T-helper 2 cell treated with Interferon-gamma antibody and Interleukin-4, amounts not matched to agents 5 μg/mL and 100 μg/mL, for 36 hours (primary cell): ENCODE measurements around the gene FGD5.
A peak's percentile ranks its signal among the peaks of the same experiment; 100 is the strongest.

ENCODE experiments used
- DNase-seq: peaks from one replicate; pipeline ENCODE4 v3.0.0; 2021; ENCODE audit warnings: low spot score
- H3K27ac Mint-ChIP-seq: one replicate; pipeline ENCODE4 v1.8.0; 2021; ENCODE audit warnings: mild to moderate bottlenecking, mixed read lengths
- H3K27me3 Mint-ChIP-seq: one replicate; pipeline ENCODE4 v1.8.0; 2021; ENCODE audit warnings: low read depth, mixed read lengths
- H3K36me3 Mint-ChIP-seq: one replicate; pipeline ENCODE4 v1.8.0; 2021; ENCODE audit warnings: low read depth, mixed read lengths
- H3K4me1 Mint-ChIP-seq: one replicate; pipeline ENCODE4 v1.8.0; 2021; ENCODE audit warnings: low read depth, mixed read lengths
- H3K4me3 Mint-ChIP-seq: one replicate; pipeline ENCODE4 v1.8.0; 2022; ENCODE audit warnings: mild to moderate bottlenecking, moderate library complexity, mixed read lengths
- H3K9me3 Mint-ChIP-seq: one replicate; pipeline ENCODE4 v1.8.0; 2021; ENCODE audit warnings: mixed read lengths

The FGD5 gene

GRCh38 chr3:14885307-14885706 is 66.5 kb downstream of the FGD5 start:
- H3K27me3 Mint-ChIP-seq = peaks cover 20% of the 10 kb centered on the region
- DNase-seq = peak; percentile 8
- H3K9me3 Mint-ChIP-seq = no peaks in the 10 kb centered on the region
- H3K36me3 Mint-ChIP-seq = no peaks in the 10 kb centered on the region
- H3K4me1 Mint-ChIP-seq = peaks cover 51% of the 10 kb centered on the region
- peak overlapping the region; percentile 46 for H3K4me3 Mint-ChIP-seq
- peak overlapping the region; percentile 47 for H3K27ac Mint-ChIP-seq

DNA sequence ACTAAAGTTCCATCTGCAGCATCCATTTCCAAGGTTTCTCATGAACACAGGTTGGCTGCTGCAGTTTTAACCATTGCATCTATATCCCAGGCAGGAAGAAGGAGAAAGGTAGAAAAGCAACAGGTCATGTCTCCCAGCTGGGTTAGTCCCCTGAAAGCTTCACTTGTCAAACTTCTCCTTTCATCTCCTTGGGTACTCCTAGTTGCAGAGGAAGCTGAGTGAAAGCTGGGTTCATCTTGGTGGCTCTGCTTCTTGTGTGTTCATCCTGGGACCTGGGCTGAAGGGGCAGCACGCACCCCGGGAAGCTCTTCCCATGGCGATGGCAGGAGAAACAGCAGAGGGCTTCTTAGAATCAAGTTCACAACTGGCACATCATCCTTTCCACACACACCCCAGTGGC is 67.3 kb downstream of the FGD5 start:
- no peak overlapping the region for H3K27ac Mint-ChIP-seq
- H3K9me3 Mint-ChIP-seq = no peaks in the 10 kb centered on the region
- peaks cover 23% of the 10 kb centered on the region for H3K27me3 Mint-ChIP-seq
- no peaks in the 10 kb centered on the region for H3K36me3 Mint-ChIP-seq
- H3K4me1 Mint-ChIP-seq = peaks cover 45% of the 10 kb centered on the region
- DNase-seq = no peak
- H3K4me3 Mint-ChIP-seq = no peak overlapping the region

DNA sequence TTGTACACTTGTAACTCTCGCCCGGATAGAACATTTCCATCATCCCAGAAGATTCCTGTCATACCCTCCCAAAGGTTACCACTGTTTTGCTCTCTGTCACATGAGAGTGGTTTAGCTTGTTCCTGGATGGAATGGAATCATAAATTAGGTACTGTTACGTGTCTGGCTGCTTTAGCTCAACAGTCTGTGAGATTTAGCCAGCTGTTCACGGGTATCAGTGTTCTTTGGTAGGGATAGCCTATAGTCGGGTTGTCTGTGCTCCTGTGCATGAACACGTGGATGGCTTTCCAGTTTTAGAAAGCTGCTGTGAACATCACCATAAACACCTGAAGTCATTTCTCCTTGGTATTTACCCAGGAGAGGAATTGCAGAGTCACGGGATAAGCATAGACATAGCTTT is 70.4 kb downstream of the FGD5 start:
- Mint-ChIP-seq H3K27ac (no peak overlapping the region), H3K4me3 (no peak overlapping the region)

DNA sequence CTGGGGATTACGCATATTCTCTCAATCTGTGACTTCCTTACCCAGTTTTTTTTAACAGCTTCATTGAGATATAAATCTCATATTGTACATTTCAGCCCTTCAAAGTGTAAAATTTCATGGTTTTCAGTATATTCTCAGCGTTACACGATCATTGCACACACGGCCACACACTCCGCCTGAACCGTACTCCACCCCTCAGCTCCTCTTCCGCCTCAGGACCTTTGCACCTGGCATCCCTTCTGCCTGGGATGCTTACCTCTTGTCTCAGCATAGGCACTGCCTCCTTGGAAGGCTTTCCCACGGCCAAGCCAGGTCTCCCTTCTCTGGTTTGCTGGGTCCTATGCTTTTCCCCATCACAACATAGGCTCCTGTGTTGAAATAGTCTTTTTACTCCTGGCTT is 71.2 kb downstream of the FGD5 start:
- Mint-ChIP-seq H3K4me1 (peaks cover 18% of the 10 kb centered on the region), H3K9me3 (no peaks in the 10 kb centered on the region), H3K4me3 (no peak overlapping the region), H3K27ac (no peak overlapping the region), H3K27me3 (peaks cover 35% of the 10 kb centered on the region), H3K36me3 (no peaks in the 10 kb centered on the region)
- no peak for DNase-seq

More for the DNA sequence above, 70.4 kb downstream of the FGD5 start:
- H3K27me3 Mint-ChIP-seq = peaks cover 31% of the 10 kb centered on the region
- peaks cover 25% of the 10 kb centered on the region for H3K4me1 Mint-ChIP-seq
- no peaks in the 10 kb centered on the region for H3K36me3 Mint-ChIP-seq
- no peaks in the 10 kb centered on the region for H3K9me3 Mint-ChIP-seq
- no peak for DNase-seq

GRCh38 chr3:14890476-14890875 is 71.7 kb downstream of the FGD5 start:
- H3K27ac Mint-ChIP-seq = no peak overlapping the region
- no peaks in the 10 kb centered on the region for H3K36me3 Mint-ChIP-seq
- H3K9me3 Mint-ChIP-seq = no peaks in the 10 kb centered on the region
- no peak overlapping the region for H3K4me3 Mint-ChIP-seq
- H3K27me3 Mint-ChIP-seq = peaks cover 36% of the 10 kb centered on the region
- peaks cover 12% of the 10 kb centered on the region for H3K4me1 Mint-ChIP-seq
- no peak for DNase-seq

GRCh38 chr3:14891135-14892132 is 72.7 kb downstream of the FGD5 start:
- Mint-ChIP-seq H3K4me3 (no peak overlapping the region), H3K9me3 (no peaks in the 10 kb centered on the region), H3K27ac (no peak overlapping the region), H3K36me3 (no peaks in the 10 kb centered on the region), H3K27me3 (peaks cover 37% of the 10 kb centered on the region), H3K4me1 (peaks cover 5% of the 10 kb centered on the region)
- DNase-seq = no peak

GRCh38 chr3:14892226-14892625 is 73.5 kb downstream of the FGD5 start:
- Mint-ChIP-seq H3K27me3 (peaks cover 31% of the 10 kb centered on the region), H3K27ac (no peak overlapping the region), H3K36me3 (no peaks in the 10 kb centered on the region), H3K9me3 (no peaks in the 10 kb centered on the region), H3K4me3 (no peak overlapping the region), H3K4me1 (no peaks in the 10 kb centered on the region)
- no peak for DNase-seq

GRCh38 chr3:14894085-14894484 is 75.3 kb downstream of the FGD5 start:
- Mint-ChIP-seq H3K4me3 (no peak overlapping the region), H3K36me3 (no peaks in the 10 kb centered on the region), H3K9me3 (no peaks in the 10 kb centered on the region), H3K4me1 (no peaks in the 10 kb centered on the region), H3K27me3 (peaks cover 29% of the 10 kb centered on the region), H3K27ac (no peak overlapping the region)
- DNase-seq = no peak

DNA sequence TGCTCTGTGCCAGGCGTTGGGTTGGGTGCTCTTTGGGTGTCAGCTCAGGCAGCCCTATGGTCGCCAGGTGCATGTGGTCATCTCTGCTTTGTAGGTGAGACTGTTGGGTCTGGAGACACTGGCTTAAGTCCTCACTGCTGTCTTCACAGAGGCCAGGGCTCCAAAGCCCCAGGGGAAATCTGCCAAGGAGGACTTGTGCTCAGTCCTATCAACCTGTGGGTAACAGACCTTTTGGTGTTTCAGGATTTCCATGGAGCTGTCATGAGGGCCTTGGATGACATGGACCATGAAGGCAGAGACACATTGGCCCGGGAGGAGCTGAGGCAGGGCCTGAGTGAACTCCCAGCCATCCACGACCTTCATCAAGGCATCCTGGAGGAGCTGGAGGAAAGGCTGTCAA is 78.5 kb downstream of the FGD5 start:
- Mint-ChIP-seq H3K4me1 (no peaks in the 10 kb centered on the region), H3K27me3 (peaks cover 17% of the 10 kb centered on the region), H3K36me3 (no peaks in the 10 kb centered on the region), H3K27ac (no peak overlapping the region), H3K4me3 (no peak overlapping the region), H3K9me3 (no peaks in the 10 kb centered on the region)
- DNase-seq = no peak

- H3K4me1 Mint-ChIP-seq = no peaks in the 10 kb centered on the region
- H3K9me3 Mint-ChIP-seq = no peaks in the 10 kb centered on the region
- no peak for DNase-seq
- peaks cover 17% of the 10 kb centered on the region for H3K27me3 Mint-ChIP-seq
- no peak overlapping the region for H3K4me3 Mint-ChIP-seq
- no peak overlapping the region for H3K27ac Mint-ChIP-seq
- H3K36me3 Mint-ChIP-seq = no peaks in the 10 kb centered on the region
Observed at GRCh38 chr3:14898929-14899328, 80.2 kb downstream of the FGD5 start.

- Mint-ChIP-seq H3K36me3 (no peaks in the 10 kb centered on the region), H3K4me1 (no peaks in the 10 kb centered on the region), H3K4me3 (no peak overlapping the region), H3K9me3 (peaks cover 2% of the 10 kb centered on the region), H3K27me3 (peaks cover 13% of the 10 kb centered on the region), H3K27ac (no peak overlapping the region)
- DNase-seq = no peak
Observed at GRCh38 chr3:14899993-14900618, 81.3 kb downstream of the FGD5 start.

DNA sequence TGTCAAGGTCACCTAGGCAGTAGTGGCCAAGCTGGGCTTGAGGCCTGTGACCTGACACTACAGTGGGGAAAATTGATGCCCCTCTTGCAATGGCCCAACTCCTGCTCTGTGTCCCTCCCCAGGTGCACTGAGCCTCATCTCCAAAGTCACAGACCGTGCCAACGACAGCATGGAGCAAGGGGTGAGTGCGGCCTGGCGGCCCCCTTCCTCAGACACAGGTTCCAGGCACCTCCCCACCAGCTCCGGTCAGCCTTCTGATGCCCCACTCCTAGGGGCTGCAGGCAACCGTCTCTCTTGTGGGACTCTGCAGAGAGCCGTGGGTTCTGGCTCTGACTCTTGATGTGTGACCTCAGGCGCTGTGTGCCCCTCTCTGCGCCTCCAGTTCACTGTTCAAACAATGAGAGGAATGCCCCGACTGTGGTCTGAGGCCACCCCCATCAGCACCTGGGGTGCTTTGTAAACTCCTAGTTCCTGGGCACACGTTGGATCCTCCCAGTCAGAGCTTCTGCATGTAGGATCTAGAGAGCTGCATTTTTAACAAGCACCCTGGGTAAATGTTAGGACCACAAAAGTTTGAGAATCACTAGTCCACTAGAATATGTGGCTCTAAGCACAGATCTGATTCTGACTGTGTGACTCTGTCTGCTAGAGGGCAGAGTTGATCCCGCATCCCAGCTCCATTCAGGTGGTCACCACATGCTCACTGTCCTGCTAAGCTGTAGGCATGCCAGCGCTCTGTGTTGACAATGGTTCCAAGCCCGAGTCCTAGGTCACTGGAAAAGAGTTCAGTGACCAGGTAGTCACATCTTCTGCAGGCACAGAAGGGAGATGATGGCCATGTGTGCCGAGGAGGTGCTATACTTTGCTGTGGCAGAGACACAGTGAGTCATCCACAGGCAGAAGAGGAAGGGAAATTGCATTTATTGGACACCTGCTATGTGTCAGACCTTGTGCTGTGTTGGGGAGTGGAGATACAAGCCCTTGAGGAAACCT is 82.4 kb downstream of the FGD5 start:
- Mint-ChIP-seq H3K27ac (no peak overlapping the region), H3K27me3 (peaks cover 11% of the 10 kb centered on the region), H3K4me1 (no peaks in the 10 kb centered on the region), H3K4me3 (no peak overlapping the region), H3K36me3 (no peaks in the 10 kb centered on the region), H3K9me3 (peaks cover 6% of the 10 kb centered on the region)
- DNase-seq = no peak

DNA sequence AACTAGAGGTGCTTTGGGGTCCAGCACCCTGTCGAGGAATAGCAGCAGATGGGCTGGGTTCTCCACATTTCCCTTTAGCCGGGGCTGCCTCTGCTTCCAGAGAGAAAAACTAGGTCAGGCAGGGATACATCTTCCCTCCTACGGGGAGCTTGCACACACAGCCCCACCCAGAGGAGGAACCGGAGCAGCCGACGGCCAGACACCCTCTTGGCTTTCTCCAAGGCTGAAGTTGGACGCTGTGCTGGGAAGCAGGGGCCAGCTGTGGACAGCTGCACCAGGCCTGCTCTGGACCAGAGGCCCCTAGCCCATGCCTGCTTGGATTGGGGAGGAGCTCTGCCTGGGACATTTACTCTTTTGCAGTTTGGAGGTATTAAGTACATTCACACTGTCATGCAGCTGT is 84.0 kb downstream of the FGD5 start:
- Mint-ChIP-seq H3K36me3 (no peaks in the 10 kb centered on the region), H3K27ac (no peak overlapping the region)

More for the DNA sequence above, 84.0 kb downstream of the FGD5 start:
- H3K9me3 Mint-ChIP-seq = peaks cover 6% of the 10 kb centered on the region
- peaks cover 12% of the 10 kb centered on the region for H3K27me3 Mint-ChIP-seq
- DNase-seq = no peak
- H3K4me3 Mint-ChIP-seq = no peak overlapping the region
- H3K4me1 Mint-ChIP-seq = no peaks in the 10 kb centered on the region
